Memory B cell (primary cell): ENCODE results near the gene TGFBI.

Source experiments
- ATAC-seq: fragments of 150-1000 bp; cut with Tn5 transposase; 2 replicates; pipeline ENCODE4 v1.10.0; 2021; ENCODE audit warnings: low read depth, mild to moderate bottlenecking, moderate library complexity
- DNase-seq, 2 donors: peaks; one replicate each; pipeline ENCODE4 v3.0.0; 2022; ENCODE audit warnings: low spot score in 2 of 2
- H3K27ac Mint-ChIP-seq: one replicate; pipeline ENCODE4 v1.8.0; 2022; ENCODE audit warnings: mild to moderate bottlenecking, moderate library complexity, mixed read lengths
- H3K27me3 Mint-ChIP-seq: one replicate; pipeline ENCODE4 v1.8.0; 2022; ENCODE audit warnings: mixed read lengths
- H3K36me3 Mint-ChIP-seq: one replicate; pipeline ENCODE4 v1.8.0; 2022; ENCODE audit warnings: mild to moderate bottlenecking, mixed read lengths
- H3K4me1 Mint-ChIP-seq: one replicate; pipeline ENCODE4 v1.8.0; 2022; ENCODE audit warnings: mixed read lengths
- H3K4me3 Mint-ChIP-seq: one replicate; pipeline ENCODE4 v1.8.0; 2022; ENCODE audit warnings: mild to moderate bottlenecking, moderate library complexity, mixed read lengths
- H3K9me3 Mint-ChIP-seq: one replicate; pipeline ENCODE4 v1.8.0; 2022; ENCODE audit warnings: mixed read lengths

Gene TGFBI

DNA sequence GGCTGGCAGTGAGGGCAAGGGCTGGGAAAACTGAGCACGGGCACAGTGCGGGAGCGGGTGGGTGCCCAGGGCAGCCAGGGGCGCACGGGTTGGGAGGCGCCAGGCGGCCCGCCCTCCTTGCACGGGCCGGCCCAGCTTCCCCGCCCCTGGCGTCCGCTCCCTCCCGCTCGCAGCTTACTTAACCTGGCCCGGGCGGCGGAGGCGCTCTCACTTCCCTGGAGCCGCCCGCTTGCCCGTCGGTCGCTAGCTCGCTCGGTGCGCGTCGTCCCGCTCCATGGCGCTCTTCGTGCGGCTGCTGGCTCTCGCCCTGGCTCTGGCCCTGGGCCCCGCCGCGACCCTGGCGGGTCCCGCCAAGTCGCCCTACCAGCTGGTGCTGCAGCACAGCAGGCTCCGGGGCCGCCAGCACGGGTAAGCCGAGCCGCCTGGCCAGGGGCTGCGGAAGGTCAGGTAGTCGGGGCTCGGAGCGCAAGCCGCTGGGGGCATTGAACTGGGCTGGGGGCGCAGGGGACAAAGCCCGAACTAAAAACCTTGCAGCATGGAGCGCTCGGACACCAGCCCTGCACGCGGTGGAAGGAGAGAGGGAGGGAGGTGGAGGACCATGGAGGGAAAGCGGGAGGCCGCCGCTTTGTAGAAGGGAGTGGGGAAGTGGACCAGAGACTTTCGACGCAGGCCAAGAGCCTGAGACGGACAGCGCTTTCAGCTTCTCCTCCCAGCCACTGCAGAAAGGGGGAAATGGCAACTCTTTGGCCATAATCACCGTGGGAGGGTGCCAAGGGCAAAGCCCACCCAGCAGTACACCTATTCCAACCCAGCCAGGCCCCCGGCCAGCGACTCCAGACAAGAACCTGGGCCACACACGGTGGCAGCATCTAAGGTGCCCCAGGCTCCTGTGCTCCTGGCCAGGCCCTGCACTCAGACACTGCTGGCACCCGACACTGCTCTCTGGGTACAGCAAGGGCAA lies at the start of gene TGFBI:
Gene TGFBI, plus strand, starts transcription at position 207 of the 961 bp plus-strand sequence. Its CDS starts 68 bp downstream, at position 275.
- no peak for DNase-seq
- H3K4me3 Mint-ChIP-seq = peak within 1 kb of the TSS; percentile 12

DNA sequence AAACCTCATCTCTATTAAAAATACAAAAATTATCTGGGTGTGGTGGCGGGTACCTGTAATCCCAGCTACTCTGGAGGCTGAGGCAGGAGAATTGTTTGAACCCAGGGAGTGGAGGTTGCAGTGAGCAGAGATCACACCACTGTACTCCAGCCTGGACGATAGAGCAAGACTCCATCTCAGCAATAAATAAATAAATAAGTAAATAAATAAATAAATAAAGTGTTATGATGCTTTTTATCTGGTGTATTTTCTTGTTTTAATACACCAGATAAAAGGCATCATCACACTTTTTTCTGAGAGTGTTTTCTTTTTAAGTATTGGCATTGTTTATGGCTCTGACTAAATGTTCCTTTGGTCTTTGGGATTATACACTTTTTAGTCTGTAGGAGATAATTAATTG lies 49.8 kb upstream of the TGFBI start:
- Mint-ChIP-seq H3K4me1 (no peaks in the 10 kb centered on the region), H3K9me3 (no peaks in the 10 kb centered on the region), H3K4me3 (no peak overlapping the region), H3K27me3 (peaks cover 22% of the 10 kb centered on the region), H3K27ac (no peak overlapping the region), H3K36me3 (no peaks in the 10 kb centered on the region)
- DNase-seq (no peak), ATAC-seq (no peak)

More for the DNA sequence above, at the start of gene TGFBI:
- Mint-ChIP-seq H3K27me3 (peaks cover 17% of the 10 kb centered on the region), H3K36me3 (no peaks in the 10 kb centered on the region), H3K27ac (no peak within 1 kb of the TSS), H3K4me1 (peaks cover 18% of the 10 kb centered on the region), H3K9me3 (no peaks in the 10 kb centered on the region)
- ATAC-seq = peak; percentile 70

DNA sequence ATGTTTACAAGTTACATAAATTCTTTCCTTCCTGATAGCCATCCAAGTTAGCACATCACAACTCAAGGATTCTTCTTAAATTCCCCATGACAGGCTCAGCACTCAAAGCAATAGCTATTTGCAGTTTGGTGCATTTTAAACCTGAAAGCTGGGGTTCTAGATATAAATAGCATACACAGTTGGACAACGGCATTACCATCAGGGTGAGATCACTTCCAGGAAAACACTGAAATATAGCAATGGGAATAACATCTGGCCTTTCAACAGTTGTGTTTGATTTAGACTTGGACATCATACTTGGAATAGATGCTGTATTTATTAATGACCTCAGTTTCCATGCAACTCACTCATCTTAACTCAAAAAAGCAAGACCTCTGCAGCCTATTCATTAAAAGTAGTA lies 49.3 kb upstream of the TGFBI start:
- DNase-seq (no peak), ATAC-seq (no peak)
- Mint-ChIP-seq H3K4me1 (no peaks in the 10 kb centered on the region), H3K27me3 (peaks cover 21% of the 10 kb centered on the region), H3K36me3 (no peaks in the 10 kb centered on the region), H3K4me3 (no peak overlapping the region), H3K9me3 (no peaks in the 10 kb centered on the region), H3K27ac (no peak overlapping the region)

DNA sequence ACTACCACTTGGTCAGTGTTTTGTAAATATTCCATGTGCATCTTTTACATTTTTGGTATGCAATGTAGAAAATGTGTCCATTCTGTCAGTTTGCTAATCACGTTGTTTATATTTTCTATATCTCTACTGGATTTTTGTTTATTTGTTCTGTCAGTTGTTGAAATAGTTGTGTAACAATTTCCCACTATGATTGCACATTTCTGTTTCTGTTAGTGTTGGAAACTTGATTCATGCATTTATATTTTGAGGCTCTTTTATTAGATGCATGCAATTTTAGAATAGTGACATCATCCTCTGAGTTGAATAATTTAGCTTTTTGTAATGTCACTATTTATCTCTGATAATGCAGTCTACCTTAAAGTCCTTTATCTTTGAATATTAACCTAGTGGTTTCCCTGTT lies 48.2 kb upstream of the TGFBI start:
- DNase-seq = no peak
- Mint-ChIP-seq H3K4me3 (no peak overlapping the region), H3K27me3 (peaks cover 15% of the 10 kb centered on the region), H3K27ac (no peak overlapping the region), H3K9me3 (no peaks in the 10 kb centered on the region), H3K4me1 (no peaks in the 10 kb centered on the region), H3K36me3 (no peaks in the 10 kb centered on the region)
- ATAC-seq = no peak

DNA sequence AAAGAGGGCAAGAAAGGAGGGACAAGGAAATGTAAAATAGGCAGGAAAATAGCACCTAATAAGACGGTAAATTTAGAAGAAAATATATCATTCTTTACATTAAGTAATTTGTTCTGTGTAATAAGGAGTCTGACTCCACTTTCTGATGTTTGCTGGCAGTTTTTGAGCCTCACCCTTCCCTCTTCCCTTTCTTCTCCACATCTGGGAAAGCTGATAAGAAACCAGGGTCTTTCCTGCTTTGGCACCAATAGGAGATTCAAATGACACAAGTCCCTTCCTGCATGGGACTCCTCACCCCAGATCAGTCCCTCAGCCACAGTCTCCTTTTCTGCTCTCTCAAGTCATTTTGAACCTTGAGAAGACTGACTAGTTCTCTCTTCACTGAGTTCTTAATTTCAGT lies 42.8 kb upstream of the TGFBI start:
- H3K4me3 Mint-ChIP-seq = no peak overlapping the region
- H3K27ac Mint-ChIP-seq = no peak overlapping the region
- DNase-seq (no peak), ATAC-seq (no peak)
- H3K4me1 Mint-ChIP-seq = no peaks in the 10 kb centered on the region
- H3K9me3 Mint-ChIP-seq = no peaks in the 10 kb centered on the region
- no peaks in the 10 kb centered on the region for H3K36me3 Mint-ChIP-seq
- peaks cover 3% of the 10 kb centered on the region for H3K27me3 Mint-ChIP-seq

DNA sequence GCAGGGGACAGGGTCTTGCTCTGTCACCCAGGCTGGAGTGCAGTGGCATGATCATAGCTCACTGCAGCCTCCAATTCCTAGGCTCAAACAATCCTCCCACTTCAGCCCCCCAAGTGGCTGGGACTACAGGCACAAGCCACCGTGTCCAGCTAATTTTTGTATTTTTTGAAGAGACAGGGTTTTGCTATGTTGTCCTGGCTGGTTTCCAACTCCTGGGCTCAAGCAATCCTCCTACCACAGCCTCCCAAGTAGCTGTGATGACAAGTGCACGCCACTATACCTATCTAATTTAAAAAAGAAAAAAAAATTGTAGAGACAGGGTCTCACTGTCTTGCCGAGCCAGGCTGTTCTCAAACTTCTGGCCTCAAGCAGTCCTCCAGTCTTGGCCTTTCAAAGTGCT lies 42.4 kb upstream of the TGFBI start:
- Mint-ChIP-seq H3K36me3 (no peaks in the 10 kb centered on the region), H3K27ac (no peak overlapping the region), H3K4me1 (no peaks in the 10 kb centered on the region), H3K27me3 (peaks cover 3% of the 10 kb centered on the region), H3K4me3 (no peak overlapping the region), H3K9me3 (no peaks in the 10 kb centered on the region)
- DNase-seq = no peak
- ATAC-seq = no peak

DNA sequence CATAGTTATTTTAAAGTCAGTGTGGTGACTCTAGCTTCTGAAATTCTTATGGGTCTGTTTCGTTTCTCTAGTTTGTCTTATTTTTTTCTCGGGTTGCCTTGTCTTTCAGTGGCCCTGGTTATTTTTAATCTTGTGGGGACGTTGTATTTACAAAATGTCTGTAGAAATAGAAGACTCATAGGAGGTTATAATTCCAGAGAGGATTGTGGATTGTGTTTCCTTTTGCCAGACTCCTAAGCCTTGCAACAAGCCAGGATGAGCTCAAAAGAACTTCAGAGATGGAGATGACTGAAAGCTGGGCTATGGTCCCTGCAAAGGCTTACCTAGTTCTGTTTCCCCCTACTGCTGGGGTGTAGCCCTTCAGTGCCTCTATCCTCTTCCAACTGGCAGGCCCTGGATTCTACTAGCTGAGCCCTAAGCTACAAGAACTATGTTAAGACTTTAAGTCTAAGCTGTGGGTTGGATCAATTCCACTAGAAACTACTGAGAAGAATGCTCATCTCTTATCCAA lies 41.8 kb upstream of the TGFBI start:
- Mint-ChIP-seq H3K4me1 (no peaks in the 10 kb centered on the region), H3K9me3 (no peaks in the 10 kb centered on the region), H3K27me3 (peaks cover 3% of the 10 kb centered on the region), H3K36me3 (no peaks in the 10 kb centered on the region), H3K27ac (no peak overlapping the region), H3K4me3 (no peak overlapping the region)
- DNase-seq (no peak), ATAC-seq (no peak)

DNA sequence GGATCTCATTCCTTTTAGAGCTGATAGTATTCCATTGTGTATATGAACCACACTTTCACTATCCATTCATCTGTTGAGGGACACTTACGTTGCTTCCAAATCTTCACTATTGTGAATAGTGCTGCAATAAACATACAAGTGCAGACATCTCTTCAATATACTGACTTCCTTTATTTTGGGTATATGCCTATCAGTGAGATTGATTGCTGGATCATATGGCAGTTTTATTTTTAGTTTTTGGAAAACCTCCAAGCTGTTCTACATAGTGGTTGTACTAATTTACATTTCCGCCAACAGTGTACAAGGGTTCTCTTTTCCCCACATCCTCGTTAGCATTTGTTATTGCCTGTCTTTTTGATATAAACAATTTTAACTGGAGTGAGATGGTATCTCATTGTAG lies 40.2 kb upstream of the TGFBI start:
- ATAC-seq (no peak), DNase-seq (no peak)
- H3K27me3 Mint-ChIP-seq = peaks cover 3% of the 10 kb centered on the region
- no peaks in the 10 kb centered on the region for H3K4me1 Mint-ChIP-seq
- H3K9me3 Mint-ChIP-seq = no peaks in the 10 kb centered on the region
- no peaks in the 10 kb centered on the region for H3K36me3 Mint-ChIP-seq
- no peak overlapping the region for H3K4me3 Mint-ChIP-seq
- no peak overlapping the region for H3K27ac Mint-ChIP-seq

DNA sequence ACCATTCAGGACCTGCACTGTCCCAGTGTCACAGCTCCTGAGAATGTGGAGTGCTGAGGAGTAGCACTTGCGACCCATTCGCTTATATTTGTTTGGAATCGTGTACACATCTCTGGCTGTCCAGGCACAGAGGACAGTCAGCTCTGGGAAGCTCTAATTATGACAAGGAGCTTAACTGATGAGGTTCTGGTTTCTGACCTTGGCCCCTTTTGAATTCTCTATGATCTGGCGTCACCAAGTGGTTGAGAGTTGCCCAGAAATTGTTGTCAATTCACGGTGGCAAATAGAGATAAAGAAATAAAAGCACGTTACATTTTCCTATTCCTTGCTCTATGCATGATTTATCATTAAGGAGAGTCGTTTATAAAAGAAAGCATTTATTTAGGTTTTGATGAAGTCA lies 39.1 kb upstream of the TGFBI start:
- no peaks in the 10 kb centered on the region for H3K36me3 Mint-ChIP-seq
- no peaks in the 10 kb centered on the region for H3K9me3 Mint-ChIP-seq
- H3K27ac Mint-ChIP-seq = no peak overlapping the region
- DNase-seq (no peak), ATAC-seq (no peak)
- H3K4me1 Mint-ChIP-seq = no peaks in the 10 kb centered on the region
- H3K27me3 Mint-ChIP-seq = peaks cover 4% of the 10 kb centered on the region
- H3K4me3 Mint-ChIP-seq = no peak overlapping the region

DNA sequence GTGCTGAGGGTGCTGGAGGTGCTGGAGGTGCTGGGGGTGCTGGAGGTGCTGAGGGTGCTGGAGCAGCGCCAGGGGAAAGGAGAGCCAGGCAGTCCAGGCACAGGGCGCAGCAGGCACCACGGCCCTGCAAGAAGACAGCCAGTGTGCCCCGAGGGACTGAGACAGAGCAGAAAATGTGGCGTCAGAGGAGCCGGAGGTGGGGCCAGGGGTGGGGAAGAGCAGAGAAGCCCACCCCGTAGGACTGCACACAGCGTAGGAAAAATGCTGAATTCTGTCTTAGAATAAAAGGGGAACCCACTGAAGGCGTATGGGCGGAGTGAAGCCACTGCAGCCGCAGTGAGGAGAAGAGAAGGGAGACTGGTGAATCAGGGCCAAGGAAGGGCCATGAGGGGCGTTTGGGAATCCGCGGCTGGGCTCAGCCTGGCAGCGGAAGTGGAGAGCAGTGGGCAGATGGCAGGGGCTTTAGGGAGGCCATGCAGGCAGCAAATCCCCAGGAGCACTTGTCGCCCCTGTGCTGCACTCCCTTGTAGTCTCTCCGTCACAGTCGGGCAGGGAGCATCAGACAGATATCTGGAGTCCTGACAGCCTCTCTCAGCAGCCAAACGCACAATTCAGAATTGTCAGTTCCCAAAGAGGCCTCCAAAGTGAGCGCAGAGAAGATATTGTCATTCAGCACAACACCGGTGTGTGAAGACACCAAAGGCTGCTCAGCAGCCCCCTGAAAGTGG lies 38.1 kb upstream of the TGFBI start:
- no peaks in the 10 kb centered on the region for H3K4me1 Mint-ChIP-seq
- H3K27ac Mint-ChIP-seq = no peak overlapping the region
- DNase-seq = no peak
- H3K4me3 Mint-ChIP-seq = no peak overlapping the region
- ATAC-seq = no peak
- H3K27me3 Mint-ChIP-seq = peaks cover 8% of the 10 kb centered on the region
- H3K36me3 Mint-ChIP-seq = no peaks in the 10 kb centered on the region
- no peaks in the 10 kb centered on the region for H3K9me3 Mint-ChIP-seq

DNA sequence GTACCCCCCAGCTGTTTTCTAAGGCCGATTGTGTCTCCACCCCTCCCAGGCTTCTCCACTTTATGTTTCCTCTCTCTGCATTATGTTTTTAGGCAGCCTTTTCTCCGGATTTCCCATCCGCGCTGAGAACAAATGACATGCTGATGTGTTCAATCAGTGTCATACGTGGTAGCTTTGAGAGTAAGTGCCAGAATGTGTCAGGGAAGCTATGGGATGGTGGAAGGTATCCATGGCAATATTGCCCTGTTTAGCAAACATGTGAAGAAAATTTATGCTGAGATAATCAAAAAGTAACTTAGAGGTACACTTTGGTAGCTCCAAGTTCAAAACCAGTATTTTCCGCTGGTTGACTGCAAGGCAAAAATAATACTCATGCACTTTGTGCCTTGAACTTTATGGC lies 37.4 kb upstream of the TGFBI start:
- DNase-seq (no peak), ATAC-seq (no peak)
- no peaks in the 10 kb centered on the region for H3K4me1 Mint-ChIP-seq
- peaks cover 8% of the 10 kb centered on the region for H3K27me3 Mint-ChIP-seq
- no peaks in the 10 kb centered on the region for H3K9me3 Mint-ChIP-seq
- no peak overlapping the region for H3K4me3 Mint-ChIP-seq
- H3K36me3 Mint-ChIP-seq = no peaks in the 10 kb centered on the region
- H3K27ac Mint-ChIP-seq = no peak overlapping the region

DNA sequence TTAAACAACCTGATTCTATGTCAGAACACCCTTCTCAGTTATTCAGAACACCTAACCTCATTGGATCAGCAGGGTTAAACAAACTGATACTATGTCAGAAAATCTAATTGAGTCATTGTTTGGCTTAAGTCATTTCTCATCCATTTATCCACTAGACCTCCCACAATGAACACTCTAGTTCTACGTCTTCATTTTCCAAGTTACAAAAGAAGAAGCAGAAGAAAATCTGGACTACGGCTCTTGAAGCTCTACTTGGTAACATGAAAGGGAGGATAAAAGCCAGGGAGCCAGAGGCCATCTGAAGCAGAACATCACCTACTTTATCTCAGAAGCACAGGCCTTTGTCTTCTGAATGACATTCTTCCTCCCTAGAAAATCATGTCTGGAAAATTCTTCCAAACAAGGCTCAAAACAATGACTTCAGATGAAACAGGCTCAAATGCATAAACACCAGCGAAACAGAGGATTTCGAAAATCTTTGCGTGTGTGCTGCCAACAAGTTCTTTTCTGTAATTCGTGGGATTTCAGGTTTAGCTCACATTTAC lies 35.4 kb upstream of the TGFBI start:
- no peak for DNase-seq
- no peak for ATAC-seq
- no peaks in the 10 kb centered on the region for H3K4me1 Mint-ChIP-seq
- H3K36me3 Mint-ChIP-seq = no peaks in the 10 kb centered on the region
- no peak overlapping the region for H3K4me3 Mint-ChIP-seq
- no peak overlapping the region for H3K27ac Mint-ChIP-seq
- no peaks in the 10 kb centered on the region for H3K9me3 Mint-ChIP-seq
- peaks cover 8% of the 10 kb centered on the region for H3K27me3 Mint-ChIP-seq

DNA sequence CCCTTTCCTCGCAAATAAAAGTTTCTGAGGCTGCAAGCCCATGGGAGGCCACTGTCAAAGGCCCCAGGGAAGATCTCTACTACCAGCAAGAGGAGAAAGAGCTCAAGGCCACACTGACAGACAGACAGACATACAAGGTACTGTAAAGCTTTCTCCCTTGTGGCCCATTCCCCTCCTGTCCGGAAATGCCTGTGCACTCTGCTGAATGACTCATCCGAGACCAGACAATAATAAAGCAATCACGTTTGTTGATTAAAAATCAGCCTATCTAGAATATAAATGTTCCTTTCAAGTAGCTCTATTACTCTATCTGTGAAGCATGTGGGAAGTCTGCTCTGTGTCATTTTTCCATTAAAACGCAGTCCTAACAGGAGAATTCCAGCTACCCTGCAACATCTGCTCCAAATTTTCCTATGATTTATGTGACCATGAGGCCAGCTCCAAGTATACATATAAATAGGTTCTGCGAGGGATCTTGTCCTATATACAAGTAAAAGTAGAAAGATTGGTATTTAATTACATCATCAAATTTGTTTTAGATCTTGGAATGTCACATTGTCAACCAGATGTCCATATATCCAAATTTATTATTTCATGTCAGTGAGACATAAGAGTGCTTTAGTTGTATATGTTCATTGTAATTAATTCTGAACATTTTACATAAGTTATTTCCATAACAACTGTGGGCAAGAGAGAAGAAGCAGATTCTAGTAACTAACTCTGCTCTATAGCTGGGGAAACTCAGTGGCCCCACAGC lies 34.7 kb upstream of the TGFBI start:
- Mint-ChIP-seq H3K4me1 (no peaks in the 10 kb centered on the region), H3K27me3 (peaks cover 5% of the 10 kb centered on the region), H3K27ac (no peak overlapping the region)

More for the DNA sequence above, 34.7 kb upstream of the TGFBI start:
- Mint-ChIP-seq H3K4me3 (no peak overlapping the region), H3K36me3 (no peaks in the 10 kb centered on the region), H3K9me3 (no peaks in the 10 kb centered on the region)
- DNase-seq (no peak), ATAC-seq (no peak)
